GM12864 (cell line): ENCODE data around the gene MARK3.
A peak's percentile ranks its signal among the peaks of the same experiment; 100 is the strongest.

Experiments used
- DNase-seq: peaks from one replicate; pipeline ENCODE4 v3.0.0-alpha.2; 2011; ENCODE audit warnings: low read depth
- H3K4me3 ChIP-seq: 2 replicates; pipeline ENCODE4 v1.5.1; 2011; ENCODE audit warnings: mild to moderate bottlenecking, low read depth, low read length, control low read depth
- TF ChIP-seq, protein P1 (sequence below): IDR thresholded peaks from 2 replicates; pipeline ENCODE4 v1.5.1; 2011; ENCODE audit warnings: low read depth, mild to moderate bottlenecking, moderate library complexity, low read length, control low read depth, inconsistent platforms; ENCODE audit errors: missing control alignments

MARK3 gene

DNA sequence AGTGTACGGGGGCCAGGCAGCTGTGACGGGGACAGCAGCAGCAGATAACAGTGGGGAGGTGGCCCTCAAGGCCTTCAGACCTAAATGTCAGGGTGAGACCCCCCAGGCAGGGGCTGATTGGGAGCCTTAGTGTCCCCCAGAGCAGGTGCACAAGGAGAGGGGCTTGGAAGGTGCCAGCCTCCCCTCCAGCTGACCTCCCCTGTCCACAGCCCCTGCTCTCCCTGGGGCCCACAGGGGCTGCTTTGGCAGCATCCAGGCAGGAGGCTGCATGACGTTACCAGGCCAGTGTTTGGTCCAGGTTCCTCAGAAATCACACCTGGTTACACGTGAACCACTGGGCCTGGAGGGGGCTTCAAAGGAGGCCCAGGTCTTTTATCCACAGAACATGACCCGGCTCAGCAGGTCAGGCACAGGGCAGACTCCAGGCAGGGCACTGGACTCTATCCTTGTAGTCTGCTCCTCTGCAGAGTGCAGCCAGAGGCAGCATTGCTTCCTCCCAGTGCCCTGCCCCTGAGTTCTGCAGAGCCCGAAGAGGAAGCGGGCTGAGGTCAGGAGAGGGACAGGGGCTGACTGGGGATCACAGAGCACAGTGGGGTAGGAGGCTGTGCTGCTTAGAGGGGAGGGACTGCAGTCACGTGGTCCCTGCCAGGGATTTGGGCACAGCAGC, 141.2 kb downstream of the MARK3 start:
- no peak for DNase-seq
- TF ChIP-seq, protein P1, sequence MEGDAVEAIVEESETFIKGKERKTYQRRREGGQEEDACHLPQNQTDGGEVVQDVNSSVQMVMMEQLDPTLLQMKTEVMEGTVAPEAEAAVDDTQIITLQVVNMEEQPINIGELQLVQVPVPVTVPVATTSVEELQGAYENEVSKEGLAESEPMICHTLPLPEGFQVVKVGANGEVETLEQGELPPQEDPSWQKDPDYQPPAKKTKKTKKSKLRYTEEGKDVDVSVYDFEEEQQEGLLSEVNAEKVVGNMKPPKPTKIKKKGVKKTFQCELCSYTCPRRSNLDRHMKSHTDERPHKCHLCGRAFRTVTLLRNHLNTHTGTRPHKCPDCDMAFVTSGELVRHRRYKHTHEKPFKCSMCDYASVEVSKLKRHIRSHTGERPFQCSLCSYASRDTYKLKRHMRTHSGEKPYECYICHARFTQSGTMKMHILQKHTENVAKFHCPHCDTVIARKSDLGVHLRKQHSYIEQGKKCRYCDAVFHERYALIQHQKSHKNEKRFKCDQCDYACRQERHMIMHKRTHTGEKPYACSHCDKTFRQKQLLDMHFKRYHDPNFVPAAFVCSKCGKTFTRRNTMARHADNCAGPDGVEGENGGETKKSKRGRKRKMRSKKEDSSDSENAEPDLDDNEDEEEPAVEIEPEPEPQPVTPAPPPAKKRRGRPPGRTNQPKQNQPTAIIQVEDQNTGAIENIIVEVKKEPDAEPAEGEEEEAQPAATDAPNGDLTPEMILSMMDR = no peak

DNA sequence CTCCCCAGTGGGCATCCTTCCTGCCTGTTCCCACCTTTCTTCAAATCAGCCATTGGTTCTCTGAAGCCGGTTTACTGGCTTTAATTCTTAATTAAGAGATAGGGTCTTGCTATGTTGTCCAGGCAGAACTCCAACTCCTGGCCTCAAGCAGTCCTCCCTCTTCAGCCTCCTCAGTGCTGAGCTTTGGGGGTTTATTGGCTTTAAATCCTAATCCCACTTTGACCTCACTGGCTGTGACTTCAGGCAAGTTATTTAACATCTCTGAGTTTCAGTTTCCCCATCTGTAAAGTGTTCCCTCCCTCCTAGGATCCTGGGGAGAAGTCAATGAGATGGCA, 141.7 kb downstream of the MARK3 start:
- DNase-seq = no peak
- TF ChIP-seq, protein P1 = no peak
- H3K4me3 ChIP-seq = no peak overlapping the region

More for the DNA sequence above, 141.2 kb downstream of the MARK3 start:
- H3K4me3 ChIP-seq = no peak overlapping the region

DNA sequence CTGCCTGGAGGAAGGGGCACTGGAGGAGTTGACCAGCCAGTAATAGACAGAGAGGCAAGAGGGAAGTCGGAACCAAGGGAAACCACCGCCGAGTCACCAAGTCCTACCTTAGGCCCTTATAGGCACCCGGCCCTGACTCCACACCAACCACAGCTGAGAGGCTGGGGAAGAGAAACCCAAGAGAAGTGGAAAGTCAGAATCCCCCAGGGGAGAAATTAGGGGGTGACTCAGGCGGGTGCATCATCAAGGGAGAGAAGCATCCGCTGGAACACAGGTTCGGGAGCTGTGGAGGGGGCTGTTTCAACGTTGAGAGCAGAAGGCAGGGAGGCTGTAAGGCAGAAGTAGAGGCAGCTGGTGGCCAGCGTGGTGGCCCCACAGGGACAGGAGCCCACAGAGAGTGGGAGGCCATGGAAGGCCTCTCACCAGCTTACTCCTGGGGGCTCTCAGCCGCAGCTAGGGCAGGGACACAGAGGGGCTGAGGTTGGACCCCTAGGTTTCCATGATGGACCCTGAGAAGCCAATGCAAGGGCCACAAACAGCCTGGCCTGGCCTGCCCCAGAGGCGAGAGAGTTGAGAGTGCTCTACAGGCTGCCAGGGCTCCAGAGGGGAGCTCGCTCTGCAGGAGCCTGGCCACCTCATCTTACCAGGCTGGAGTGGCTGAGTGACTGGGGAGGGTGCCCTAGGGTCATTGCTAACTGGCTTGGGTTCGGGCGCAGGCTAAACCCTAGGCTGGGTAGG, 142.4 kb downstream of the MARK3 start:
- TF ChIP-seq, protein P1 = no peak
- DNase-seq = peak; percentile 26
- H3K4me3 ChIP-seq = peak overlapping the region; percentile 82

DNA sequence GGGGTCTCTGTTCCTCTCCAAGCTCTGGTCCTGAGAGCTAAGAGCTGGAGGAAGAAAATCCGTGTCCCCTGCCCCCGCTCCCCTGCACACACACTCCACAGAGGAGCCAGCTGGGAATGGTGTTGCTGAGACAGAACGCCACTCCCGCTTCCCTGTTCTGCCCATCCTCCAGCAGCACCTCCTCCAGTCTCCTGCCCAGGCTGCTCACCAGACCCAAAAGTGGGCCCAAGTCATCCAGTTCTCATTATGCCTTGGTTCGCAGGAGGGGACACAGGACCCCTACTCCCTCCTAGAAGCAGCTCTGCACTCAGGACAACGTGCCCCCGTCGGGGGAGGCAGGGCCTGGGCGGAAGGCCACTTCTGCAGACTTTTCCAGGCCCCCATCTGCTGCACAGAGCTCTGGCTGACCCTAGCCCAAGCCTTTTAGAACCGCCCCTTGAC, 143.0 kb downstream of the MARK3 start:
- no peak for DNase-seq
- H3K4me3 ChIP-seq = peak overlapping the region; percentile 82
- TF ChIP-seq, protein P1 = no peak

DNA sequence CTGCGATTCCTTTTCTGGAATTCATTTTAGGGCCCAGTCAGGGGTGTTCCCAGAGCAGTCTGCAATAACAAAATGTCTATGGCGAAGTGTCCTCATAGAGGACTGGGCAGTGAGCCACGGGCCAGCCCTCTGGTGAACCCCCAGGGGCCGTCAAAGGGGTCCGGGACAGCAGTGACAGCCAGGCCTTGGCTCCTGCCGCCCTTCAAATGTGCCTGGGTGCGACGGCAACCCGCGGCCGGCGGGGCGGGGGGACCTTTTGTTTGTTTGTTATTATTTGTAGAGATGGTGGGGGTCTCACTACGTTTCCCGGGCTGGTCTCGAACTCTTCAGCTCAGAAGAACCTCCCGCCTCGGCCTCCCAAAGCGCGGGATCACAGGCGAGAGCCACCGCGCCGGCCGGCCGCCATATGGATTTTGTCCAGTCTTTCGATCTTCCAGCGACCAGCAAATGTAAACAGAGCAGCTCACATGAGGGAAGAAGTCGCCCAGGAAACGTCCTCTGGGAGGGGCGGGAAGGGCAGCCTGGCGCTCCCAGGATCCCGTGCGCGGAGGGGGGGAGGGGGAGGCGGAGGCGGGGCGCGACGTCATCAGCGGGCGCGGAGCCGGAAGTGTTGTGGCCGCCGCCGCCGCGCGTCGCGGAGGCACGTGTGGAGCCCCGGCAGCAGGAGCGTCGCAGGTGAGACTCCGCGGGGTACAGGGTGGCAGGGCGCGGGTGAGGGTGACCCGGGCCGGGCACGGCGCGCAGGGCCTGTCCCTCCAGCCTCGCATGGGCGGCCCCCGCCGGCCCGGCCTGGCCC, 143.6 kb downstream of the MARK3 start, which contains the start of gene TRMT61A:
Gene TRMT61A, plus strand, starts transcription at position 610 of the 796 bp plus-strand sequence. CDS start 783 bp downstream, outside the sequence.
- no peak for DNase-seq
- peak within 1 kb of the TSS; percentile 82 for H3K4me3 ChIP-seq
- TF ChIP-seq, protein P1 = no peak

DNA sequence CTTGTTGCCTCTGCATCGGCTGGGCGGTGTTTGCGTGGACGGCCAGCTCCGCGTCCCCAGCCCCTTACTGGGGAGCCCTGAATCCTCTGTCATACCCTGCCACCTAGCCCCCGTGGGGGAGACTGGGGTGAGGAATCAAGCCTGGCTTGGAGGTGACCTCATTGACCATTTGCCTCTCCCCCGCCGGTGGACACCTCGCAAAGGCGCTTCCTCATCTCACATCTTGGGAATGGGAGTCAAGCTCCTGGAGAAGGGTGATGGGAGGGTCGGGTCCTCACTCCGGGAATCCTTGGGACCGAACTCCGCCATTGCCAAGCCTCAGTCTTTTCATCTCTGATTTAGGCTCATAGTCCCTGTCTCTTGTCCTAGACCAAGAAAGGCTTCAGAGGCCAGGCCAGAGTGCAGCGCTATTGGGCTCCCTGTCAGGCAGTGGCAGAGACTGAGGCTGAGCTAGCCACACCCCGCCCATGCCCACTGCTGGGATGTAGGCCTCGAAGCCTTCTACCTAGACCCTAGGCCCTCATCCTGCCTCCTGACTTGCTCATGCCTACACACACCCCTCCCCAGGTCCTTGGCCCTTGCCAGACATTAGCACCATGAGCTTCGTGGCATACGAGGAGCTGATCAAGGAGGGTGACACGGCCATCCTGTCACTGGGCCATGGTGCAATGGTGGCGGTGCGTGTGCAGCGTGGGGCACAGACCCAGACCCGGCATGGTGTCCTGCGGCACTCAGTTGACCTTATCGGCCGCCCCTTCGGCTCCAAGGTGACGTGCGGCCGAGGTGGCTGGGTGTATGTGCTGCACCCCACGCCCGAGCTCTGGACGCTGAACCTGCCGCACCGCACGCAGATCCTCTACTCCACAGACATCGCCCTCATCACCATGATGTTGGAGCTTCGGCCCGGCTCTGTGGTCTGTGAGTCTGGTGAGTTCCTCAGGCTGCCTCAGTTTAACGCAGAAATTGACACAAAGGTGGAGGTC, 144.5 kb downstream of the MARK3 start:
- DNase-seq = no peak
- H3K4me3 ChIP-seq = peak overlapping the region; percentile 82
- TF ChIP-seq, protein P1 = no peak
